Right atrium auricular region (tissue), 2 donors: ENCODE data around the gene DNAJC3. TPM values are rescaled to one million over a fixed set of nuclear protein-coding genes. Genes with fewer than 3 reads are reported as not detected.
"Not testable (repeated sequence)": the region's sequence is repeated elsewhere in the genome, so short reads cannot be mapped to it uniquely, and the experiment has no call there.

Experiments
- DNase-seq: peaks from one replicate; pipeline ENCODE4 v3.0.0-alpha.2; 2019; ENCODE audit warnings: low spot score
- H3K27ac ChIP-seq, 2 donors: fragments of 200-600 bp; sonication (generic); 1 replicate in 1 of 2; 2 replicates in 1 of 2; pipeline ENCODE4 v1.5.1; 2016 to 2019
- H3K27me3 ChIP-seq, 2 donors: fragments of 200-600 bp; sonication (generic); one replicate each; pipeline versions ENCODE4 v1.5.1 to v1.6.0; 2017 to 2019
- H3K36me3 ChIP-seq: fragments of 200-600 bp; sonication (generic); one replicate; pipeline ENCODE4 v1.5.1; 2016
- H3K4me1 ChIP-seq, 2 donors: fragments of 200-600 bp; sonication (generic); one replicate each; pipeline versions ENCODE4 v1.5.1 to v1.6.0; 2017 to 2019
- H3K4me3 ChIP-seq, 2 donors: fragments of 200-600 bp; sonication (generic); 1 replicate in 1 of 2; 2 replicates in 1 of 2; pipeline ENCODE4 v1.5.1; 2017 to 2019; ENCODE audit warnings: mild to moderate bottlenecking in 1 of 2, moderate library complexity in 1 of 2
- H3K9me3 ChIP-seq, 2 donors: fragments of 200-600 bp; sonication (generic); one replicate each; pipeline ENCODE4 v1.5.1; 2019
- CTCF ChIP-seq, 2 donors: fragments of 200-600 bp; sonication (generic); IDR thresholded peaks; one replicate each; pipeline ENCODE4 v1.5.1; 2019; ENCODE audit warnings: antibody characterized with exemption in 2 of 2
- total RNA-seq, 2 donors: library from RNA; depleted of rRNA; stranded (reverse); fragments of >200 nt; gene quantifications; one replicate each; pipeline ENCODE4 v1.1.0, GENCODE V29; 2016

Gene DNAJC3
- total RNA-seq, 2 donors from 2014 or later = 32.6 to 37.7 TPM

DNA sequence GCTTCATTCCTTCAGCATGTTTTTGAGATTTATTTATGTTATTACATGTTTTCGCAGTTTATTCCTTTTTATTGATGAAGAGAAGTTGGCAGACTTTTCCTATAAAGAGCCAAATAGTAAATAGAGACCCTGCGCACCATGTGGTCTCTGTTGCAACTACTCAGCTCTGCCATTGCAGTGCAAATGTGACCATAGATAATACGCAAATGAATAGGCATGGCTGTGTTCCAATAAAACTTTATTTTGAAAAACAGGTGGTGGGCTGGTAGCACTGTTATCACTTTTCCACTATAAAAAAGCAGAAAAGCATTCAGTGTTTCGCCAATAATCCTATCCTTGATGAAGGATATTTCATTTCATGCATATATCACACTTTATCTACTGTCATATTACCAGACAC lies 95.0 kb downstream of the DNAJC3 start:
- no peaks in the 10 kb centered on the region for H3K9me3 ChIP-seq
- H3K4me3 ChIP-seq = no peak overlapping the region
- peaks cover 15% of the 10 kb centered on the region for H3K36me3 ChIP-seq
- H3K4me1 ChIP-seq = no peaks in the 10 kb centered on the region
- no peak for TF ChIP-seq CTCF (IDR thresholded peaks at IDR 0.05)
- DNase-seq = no peak
- H3K27me3 ChIP-seq = no peaks in the 10 kb centered on the region
- H3K27ac ChIP-seq = no peak overlapping the region

- Histone ChIP-seq H3K27ac (no peak overlapping the region), H3K36me3 (peaks cover 4% of the 10 kb centered on the region), H3K27me3 (no peaks in the 10 kb centered on the region), H3K9me3 (peaks cover 0 to 3% of the 10 kb centered on the region in 2 donors), H3K4me1 (peaks cover 0 to 4% of the 10 kb centered on the region in 2 donors), H3K4me3 (no peak overlapping the region)
- DNase-seq = no peak
- no peak for TF ChIP-seq CTCF (IDR thresholded peaks at IDR 0.05)
Observed at GRCh38 chr13:95779522-95779921, 102.6 kb downstream of the DNAJC3 start.

- no peak for DNase-seq
- Histone ChIP-seq H3K27me3 (no peaks in the 10 kb centered on the region), H3K9me3 (peaks cover 0 to 3% of the 10 kb centered on the region in 2 donors), H3K4me1 (peaks cover 0 to 7% of the 10 kb centered on the region in 2 donors), H3K36me3 (peaks cover 4% of the 10 kb centered on the region), H3K27ac (no peak overlapping the region), H3K4me3 (no peak overlapping the region)
- TF ChIP-seq CTCF (IDR thresholded peaks at IDR 0.05) = no peak
Observed at GRCh38 chr13:95781016-95781415, 104.1 kb downstream of the DNAJC3 start.

DNA sequence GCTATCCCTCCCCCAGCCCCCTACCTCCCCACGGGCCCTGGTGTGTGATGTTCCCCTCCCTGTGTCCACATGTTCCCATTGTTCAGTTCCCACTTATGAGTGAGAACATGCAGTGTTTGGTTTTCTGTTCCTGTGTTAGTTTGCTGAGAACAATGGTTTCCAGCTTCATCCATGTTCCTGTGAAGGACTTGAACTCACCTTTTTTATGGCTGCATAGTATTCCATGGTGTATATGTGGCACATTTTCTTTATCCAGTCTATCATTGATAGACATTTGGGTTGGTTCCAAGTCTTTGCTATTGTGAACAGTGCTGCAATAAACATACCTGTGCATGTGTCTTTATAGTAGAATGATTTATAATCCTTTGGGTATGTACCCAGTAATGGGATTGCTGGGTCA lies 105.0 kb downstream of the DNAJC3 start:
- not testable (repeated sequence) for H3K4me1 ChIP-seq, H3K36me3 ChIP-seq, H3K4me3 ChIP-seq, H3K9me3 ChIP-seq, H3K27me3 ChIP-seq, H3K27ac ChIP-seq, DNase-seq

GRCh38 chr13:95783747-95784146 lies 106.8 kb downstream of the DNAJC3 start:
- no peak overlapping the region for H3K4me3 ChIP-seq
- H3K27ac ChIP-seq = no peak overlapping the region
- H3K9me3 ChIP-seq = peaks cover 0 to 3% of the 10 kb centered on the region in 2 donors
- H3K4me1 ChIP-seq = peaks cover 0 to 7% of the 10 kb centered on the region in 2 donors
- peaks cover 21% of the 10 kb centered on the region for H3K36me3 ChIP-seq
- DNase-seq = no peak
- H3K27me3 ChIP-seq = no peaks in the 10 kb centered on the region
- TF ChIP-seq CTCF (IDR thresholded peaks at IDR 0.05) = no peak

DNA sequence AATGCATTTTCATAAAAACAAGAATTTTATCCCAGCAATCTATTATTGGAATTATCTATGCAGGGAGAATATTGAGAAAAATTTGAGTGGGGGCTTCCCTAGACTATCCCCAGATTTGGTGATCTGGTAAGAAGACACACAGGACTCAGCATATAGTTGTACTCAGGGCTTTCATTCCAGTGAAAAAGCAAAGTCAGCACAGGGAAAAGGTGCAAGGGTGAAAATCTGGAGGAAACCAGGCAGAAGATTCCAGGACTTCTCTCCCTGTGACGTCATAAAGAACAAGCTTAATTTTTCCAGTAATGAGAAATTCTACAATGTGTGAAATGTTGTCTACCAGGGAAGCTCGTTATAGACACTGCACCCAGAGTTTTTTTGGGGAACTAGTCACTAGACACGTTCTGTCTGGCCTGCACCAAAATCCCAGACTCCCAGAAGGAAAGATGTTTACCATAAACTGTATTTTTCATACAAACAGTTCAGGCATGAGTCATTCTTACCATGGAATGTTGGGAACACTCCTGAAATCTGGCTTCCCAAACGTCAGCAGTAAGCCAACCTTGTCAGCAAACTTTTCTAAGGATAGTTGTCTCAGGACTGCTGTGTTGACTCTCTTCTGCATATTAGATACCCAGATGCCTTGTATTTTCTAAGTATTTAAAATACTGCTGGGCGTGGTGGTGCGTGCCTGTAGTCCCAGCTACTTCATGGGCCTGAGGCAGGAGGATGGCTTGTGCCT lies 107.4 kb downstream of the DNAJC3 start:
- Histone ChIP-seq H3K27me3 (no peaks in the 10 kb centered on the region), H3K4me1 (peaks cover 0 to 7% of the 10 kb centered on the region in 2 donors), H3K36me3 (peaks cover 21% of the 10 kb centered on the region), H3K4me3 (no peak overlapping the region), H3K27ac (no peak overlapping the region), H3K9me3 (peaks cover 0 to 3% of the 10 kb centered on the region in 2 donors)
- no peak for DNase-seq
- TF ChIP-seq CTCF (IDR thresholded peaks at IDR 0.05) = no peak
